ENCODE measurements around the gene MISP3. TPM values are rescaled to one million over a fixed set of nuclear protein-coding genes. Genes with fewer than 3 reads are reported as not detected.

Gene MISP3
- total and polyA plus RNA-seq, 10 donors = 1.5 to 8.0 (median 2.0) TPM

GRCh38 chr19:14113762-14114414, 41.3 kb downstream of the MISP3 start:
- 73 to 85% (median 78%) methylated on average over 8 to 18 of the region's 18 CpGs for WGBS, 5 donors
- peaks cover 35 to 88% (median 69%) of the 10 kb centered on the region in 6 donors for H3K4me1 ChIP-seq

GRCh38 chr19:14114439-14114838, 41.9 kb downstream of the MISP3 start:
- WGBS, 5 donors = 78 to 83% (median 81%) methylated on average over 7 of the region's 7 CpGs
- intact Hi-C loops (cut with DNase I; ENCODE audit: low total_unique reads) = no loop called here
- no peak for DNase-seq
- H3K27ac ChIP-seq = peak overlapping the region in 7 of 8 donors; percentile 85 to 99 (median 93)
- no peak for TF ChIP-seq POLR2AphosphoS5 (IDR thresholded peaks at IDR 0.05)
- TF ChIP-seq, protein P1, sequence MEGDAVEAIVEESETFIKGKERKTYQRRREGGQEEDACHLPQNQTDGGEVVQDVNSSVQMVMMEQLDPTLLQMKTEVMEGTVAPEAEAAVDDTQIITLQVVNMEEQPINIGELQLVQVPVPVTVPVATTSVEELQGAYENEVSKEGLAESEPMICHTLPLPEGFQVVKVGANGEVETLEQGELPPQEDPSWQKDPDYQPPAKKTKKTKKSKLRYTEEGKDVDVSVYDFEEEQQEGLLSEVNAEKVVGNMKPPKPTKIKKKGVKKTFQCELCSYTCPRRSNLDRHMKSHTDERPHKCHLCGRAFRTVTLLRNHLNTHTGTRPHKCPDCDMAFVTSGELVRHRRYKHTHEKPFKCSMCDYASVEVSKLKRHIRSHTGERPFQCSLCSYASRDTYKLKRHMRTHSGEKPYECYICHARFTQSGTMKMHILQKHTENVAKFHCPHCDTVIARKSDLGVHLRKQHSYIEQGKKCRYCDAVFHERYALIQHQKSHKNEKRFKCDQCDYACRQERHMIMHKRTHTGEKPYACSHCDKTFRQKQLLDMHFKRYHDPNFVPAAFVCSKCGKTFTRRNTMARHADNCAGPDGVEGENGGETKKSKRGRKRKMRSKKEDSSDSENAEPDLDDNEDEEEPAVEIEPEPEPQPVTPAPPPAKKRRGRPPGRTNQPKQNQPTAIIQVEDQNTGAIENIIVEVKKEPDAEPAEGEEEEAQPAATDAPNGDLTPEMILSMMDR (IDR thresholded peaks at IDR 0.05 in 8 of 11, conservative IDR thresholded peaks at IDR 0.05 in 3 of 11) = no peak
- TF ChIP-seq POLR2A (IDR thresholded peaks at IDR 0.05) = no peak
- H3K4me1 ChIP-seq = peaks cover 38 to 88% (median 72%) of the 10 kb centered on the region in 6 donors
- no peaks in the 10 kb centered on the region for H3K27me3 ChIP-seq (replicated peaks in 1 of 7)
- no peaks in the 10 kb centered on the region for H3K9me3 ChIP-seq
- H3K4me3 ChIP-seq = peak overlapping the region in 1 of 8 donors; percentile 67
- H3K36me3 ChIP-seq = peaks cover 0 to 8% (median 0%) of the 10 kb centered on the region in 6 donors

More at GRCh38 chr19:14113762-14114414, 41.3 kb downstream of the MISP3 start:
- DNase-seq = peak; percentile 88
- H3K36me3 ChIP-seq = peaks cover 0 to 14% (median 0%) of the 10 kb centered on the region in 6 donors
- no peaks in the 10 kb centered on the region for H3K9me3 ChIP-seq
- intact Hi-C loops (cut with DNase I; ENCODE audit: low total_unique reads) = no loop called here
- H3K4me3 ChIP-seq = peak overlapping the region in 3 of 8 donors; percentile 0 to 67 (median 2)
- no peak for TF ChIP-seq POLR2A (IDR thresholded peaks at IDR 0.05)
- peak in 1 of 3 donors; percentile 17 for TF ChIP-seq POLR2AphosphoS5 (IDR thresholded peaks at IDR 0.05)
- TF ChIP-seq, protein P1 (IDR thresholded peaks at IDR 0.05 in 8 of 11, conservative IDR thresholded peaks at IDR 0.05 in 3 of 11) = peak in 6 of 11 experiments; percentile 16 to 33 (median 21)
- peak overlapping the region; percentile 49 to 99 (median 92) for H3K27ac ChIP-seq
- no peaks in the 10 kb centered on the region for H3K27me3 ChIP-seq (replicated peaks in 1 of 7)

GRCh38 chr19:14114854-14115253, 42.3 kb downstream of the MISP3 start:
- peak; percentile 42 to 54 (median 53) for TF ChIP-seq POLR2AphosphoS5 (IDR thresholded peaks at IDR 0.05)
- TF ChIP-seq POLR2A (IDR thresholded peaks at IDR 0.05) = no peak
- TF ChIP-seq, protein P1 (IDR thresholded peaks at IDR 0.05 in 8 of 11, conservative IDR thresholded peaks at IDR 0.05 in 3 of 11) = peak; percentile 56 to 86 (median 75)
- DNase-seq = peak; percentile 91
- Histone ChIP-seq H3K27ac (peak overlapping the region in 7 of 8 donors; percentile 85 to 99 (median 93)), H3K4me3 (peak overlapping the region in 1 of 8 donors; percentile 67), H3K36me3 (peaks cover 0 to 7% (median 0%) of the 10 kb centered on the region in 6 donors), H3K4me1 (peaks cover 38 to 91% (median 76%) of the 10 kb centered on the region in 6 donors), H3K9me3 (no peaks in the 10 kb centered on the region), H3K27me3 (replicated peaks in 1 of 7) (no peaks in the 10 kb centered on the region)
- WGBS, 5 donors = 9 to 19% (median 15%) methylated on average over 8 to 9 of the region's 9 CpGs
- intact Hi-C loops (cut with DNase I; ENCODE audit: low total_unique reads) = no loop called here

DNA sequence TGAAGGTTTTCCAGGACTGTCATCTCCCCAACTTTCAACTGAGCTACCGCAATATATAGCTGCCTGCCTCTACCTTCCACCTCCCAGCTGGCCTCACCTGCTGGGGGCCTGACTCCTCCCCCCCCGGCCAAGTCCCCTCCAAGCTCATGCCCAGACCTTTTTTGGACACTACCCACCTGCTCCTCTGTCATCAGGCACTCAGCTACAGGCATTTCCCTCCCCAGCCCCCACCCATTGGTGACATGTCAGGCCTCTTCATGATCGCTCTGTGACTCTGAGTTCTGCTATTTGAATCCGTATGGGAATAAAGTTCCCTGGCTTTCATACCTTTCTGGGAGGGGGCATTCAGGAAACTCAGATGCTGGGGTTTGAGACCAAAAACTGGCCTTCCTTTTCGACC, 43.2 kb downstream of the MISP3 start:
- TF ChIP-seq POLR2A (IDR thresholded peaks at IDR 0.05) (no peak), POLR2AphosphoS5 (IDR thresholded peaks at IDR 0.05) (no peak)
- TF ChIP-seq, protein P1 (IDR thresholded peaks at IDR 0.05 in 8 of 11, conservative IDR thresholded peaks at IDR 0.05 in 3 of 11) = no peak
- Histone ChIP-seq H3K4me3 (peak overlapping the region in 4 of 8 donors; percentile 91 to 95 (median 93)), H3K27ac (peak overlapping the region in 7 of 8 donors; percentile 85 to 99 (median 93)), H3K9me3 (no peaks in the 10 kb centered on the region), H3K27me3 (replicated peaks in 1 of 7) (no peaks in the 10 kb centered on the region), H3K36me3 (peaks cover 0 to 7% (median 0%) of the 10 kb centered on the region in 6 donors), H3K4me1 (peaks cover 38 to 91% (median 80%) of the 10 kb centered on the region in 6 donors)
- intact Hi-C loops (cut with DNase I; ENCODE audit: low total_unique reads) = no loop called here
- WGBS, 5 donors = 54 to 84% (median 81%) methylated on average over 5 of the region's 5 CpGs
- DNase-seq = no peak

Data from spleen (tissue), 11 donors.